GM06990 (cell line): Measurements from ENCODE around the gene GPC6.
A peak's percentile ranks its signal among the peaks of the same experiment; 100 is the strongest.

ENCODE experiments used
- DNase-seq: peaks from one replicate; pipeline ENCODE4 v3.0.0-alpha.2; 2011; ENCODE audit not compliant: insufficient read length; ENCODE audit errors: extremely low read depth
- H3K27me3 ChIP-seq: replicated peaks from 2 replicates; pipeline ENCODE4 v1.6.0; 2011; ENCODE audit warnings: low read length; ENCODE audit not compliant: control insufficient read depth, insufficient read depth
- H3K36me3 ChIP-seq: 2 replicates; pipeline ENCODE4 v1.5.1; 2011; ENCODE audit warnings: low read length; ENCODE audit not compliant: control insufficient read depth, insufficient read depth
- H3K4me3 ChIP-seq: replicated peaks from 2 replicates; pipeline ENCODE4 v1.5.1; 2011; ENCODE audit warnings: low read depth, mild to moderate bottlenecking, control low read depth, low read length
- CTCF ChIP-seq: IDR thresholded peaks from 2 replicates; pipeline ENCODE4 v1.5.1; 2011; ENCODE audit warnings: low read length, control low read depth, mild to moderate bottlenecking, inconsistent platforms; ENCODE audit not compliant: insufficient read depth, poor library complexity, severe bottlenecking

GPC6 gene

GRCh38 chr13:93231867-93232266 lies 5.3 kb downstream of the GPC6 start:
- Histone ChIP-seq H3K4me3 (no peak overlapping the region), H3K36me3 (no peaks in the 10 kb centered on the region), H3K27me3 (no peaks in the 10 kb centered on the region)
- no peak for TF ChIP-seq CTCF
- no peak for DNase-seq

GRCh38 chr13:93233997-93234416 lies 7.4 kb downstream of the GPC6 start:
- TF ChIP-seq CTCF = peak; percentile 23
- Histone ChIP-seq H3K36me3 (no peaks in the 10 kb centered on the region), H3K27me3 (no peaks in the 10 kb centered on the region), H3K4me3 (no peak overlapping the region)
- DNase-seq = no peak

- H3K27me3 ChIP-seq = no peaks in the 10 kb centered on the region
These were observed 7.9 kb downstream of the GPC6 start for GRCh38 chr13:93234459-93234858.

GRCh38 chr13:93235258-93236015 lies 8.8 kb downstream of the GPC6 start:
- DNase-seq = no peak

More at GRCh38 chr13:93234459-93234858, 7.9 kb downstream of the GPC6 start:
- Histone ChIP-seq H3K36me3 (no peaks in the 10 kb centered on the region), H3K4me3 (no peak overlapping the region)
- no peak for TF ChIP-seq CTCF
- no peak for DNase-seq

GRCh38 chr13:93238711-93239110 lies 12.1 kb downstream of the GPC6 start:
- no peak for TF ChIP-seq CTCF
- Histone ChIP-seq H3K27me3 (no peaks in the 10 kb centered on the region), H3K36me3 (no peaks in the 10 kb centered on the region), H3K4me3 (no peak overlapping the region)
- DNase-seq = no peak

More at GRCh38 chr13:93235258-93236015, 8.8 kb downstream of the GPC6 start:
- no peak overlapping the region for H3K4me3 ChIP-seq
- H3K36me3 ChIP-seq = no peaks in the 10 kb centered on the region
- H3K27me3 ChIP-seq = no peaks in the 10 kb centered on the region
- no peak for TF ChIP-seq CTCF
